NCI-H187 (cell line): ENCODE data around the gene ACAN.

Experiments
- DNase-seq, 2 experiments: peaks; one replicate each; lab custom pipeline; 2025; lab: John Stamatoyannopoulos, UW

ACAN gene

DNA sequence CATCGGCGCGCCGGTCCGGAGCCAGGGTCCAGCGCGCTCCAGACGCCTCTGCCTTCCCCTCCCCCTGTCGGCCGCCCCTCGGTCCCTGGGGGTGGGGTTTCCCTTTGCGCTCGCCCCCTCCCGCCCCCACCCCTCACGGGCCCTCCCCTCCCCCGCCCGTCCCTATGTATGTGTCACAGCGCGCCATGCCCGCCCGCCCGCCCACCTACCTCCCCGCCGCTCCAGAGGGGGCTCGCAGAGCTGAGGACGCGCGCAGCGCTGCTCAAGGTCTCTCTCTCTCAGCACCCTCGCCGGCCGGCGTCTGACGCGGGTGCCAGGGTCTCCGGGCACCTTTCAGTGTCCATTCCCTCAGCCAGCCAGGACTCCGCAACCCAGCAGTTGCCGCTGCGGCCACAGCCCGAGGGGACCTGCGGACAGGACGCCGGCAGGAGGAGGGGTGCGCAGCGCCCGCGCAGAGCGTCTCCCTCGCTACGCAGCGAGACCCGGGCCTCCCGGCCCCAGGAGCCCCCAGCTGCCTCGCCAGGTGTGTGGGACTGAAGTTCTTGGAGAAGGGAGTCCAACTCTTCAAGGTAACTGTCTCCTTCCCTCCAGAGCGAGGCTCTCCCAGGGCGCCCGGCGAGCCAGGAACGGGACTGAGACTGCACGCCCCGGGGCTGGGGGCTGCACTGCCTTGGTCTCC lies at the start of gene ACAN:
TSS of gene ACAN (plus strand) at position 196 of the 679 bp plus-strand sequence. CDS start 32,771 bp downstream, outside the sequence.
- no peak for DNase-seq

DNA sequence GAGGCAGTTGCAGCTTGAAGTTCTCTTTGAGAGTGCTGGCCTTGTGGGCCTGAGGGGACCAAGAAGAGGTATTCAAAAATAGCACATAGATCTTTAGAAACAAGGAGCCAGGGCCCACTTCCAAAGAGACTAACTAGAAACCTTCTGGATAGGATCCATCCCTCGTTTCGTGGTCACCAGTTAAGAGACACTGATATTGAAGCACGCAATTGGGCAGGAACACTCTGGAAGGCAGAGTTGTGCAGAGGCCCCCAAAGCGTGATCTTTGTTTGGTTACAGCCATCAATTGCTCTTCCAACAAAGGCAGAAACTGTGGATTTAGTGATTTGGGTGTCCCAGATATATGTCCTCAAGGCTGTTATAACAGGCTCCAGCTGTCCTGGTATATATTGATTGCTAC lies 46.7 kb upstream of the ACAN start:
- DNase-seq = no peak

- no peak for DNase-seq
These were observed 46.3 kb upstream of the ACAN start for GRCh38 chr15:88756921-88757320.

GRCh38 chr15:88759872-88760271 lies 43.4 kb upstream of the ACAN start:
- DNase-seq = no peak

- no peak for DNase-seq
These were observed 38.8 kb upstream of the ACAN start for GRCh38 chr15:88764448-88764847.

DNA sequence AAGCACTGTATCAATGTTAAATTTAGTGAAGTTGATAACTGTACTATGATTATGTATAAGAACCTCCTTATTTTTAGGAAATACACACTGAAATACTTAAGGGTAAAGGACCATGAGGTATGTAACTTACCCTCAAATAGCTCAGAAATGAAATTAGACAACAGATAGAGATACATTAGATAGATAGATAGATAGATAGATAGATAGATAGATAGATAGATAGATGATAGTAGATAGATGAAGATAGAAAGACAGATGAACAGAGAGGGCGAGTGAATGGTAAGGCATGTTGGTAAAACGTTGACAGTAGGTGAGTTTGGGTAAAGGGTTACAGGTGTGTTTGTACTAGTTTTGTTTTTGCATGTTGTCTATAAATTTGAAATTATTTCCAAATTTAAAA lies 38.0 kb upstream of the ACAN start:
- no peak for DNase-seq

DNA sequence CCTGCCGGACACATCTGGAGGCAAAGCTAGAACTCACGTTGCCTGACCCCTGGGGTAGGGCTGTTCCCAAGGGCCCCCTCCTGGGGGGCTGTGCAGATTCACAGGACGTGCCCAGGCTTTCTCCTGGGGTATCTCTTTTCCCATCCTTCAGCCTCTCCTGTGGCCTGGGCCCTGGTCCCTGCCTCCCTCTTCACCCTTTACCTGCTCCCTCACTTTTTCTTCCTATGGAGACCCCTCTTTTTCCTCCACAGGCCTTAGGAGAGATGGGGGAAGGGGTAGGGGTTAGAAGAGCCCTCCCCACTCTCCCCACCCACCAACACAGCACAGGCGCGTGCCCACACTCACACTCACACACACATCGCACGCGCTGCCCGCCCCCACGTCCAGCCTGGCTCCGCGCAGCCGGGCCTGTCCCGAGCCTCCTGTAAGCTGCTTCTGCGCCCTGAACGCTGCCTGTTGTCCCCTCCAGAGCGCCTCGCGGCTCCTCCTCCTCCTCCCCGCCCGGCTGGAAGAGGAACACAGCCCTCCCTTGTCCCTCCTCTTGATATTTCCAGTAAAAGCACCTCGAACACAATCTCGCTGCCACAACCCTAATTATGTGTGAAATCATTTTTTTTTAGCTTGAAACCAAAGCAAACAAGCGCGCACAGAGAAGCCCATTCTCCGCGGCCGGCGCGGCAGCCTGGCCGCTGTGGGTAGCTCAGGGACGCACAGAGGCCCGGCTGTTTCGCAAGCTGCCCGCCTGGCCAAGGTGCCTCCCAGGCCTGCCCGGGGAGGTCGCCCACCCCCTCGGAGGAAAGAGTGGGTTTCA lies 33.9 kb upstream of the ACAN start:
- no peak for DNase-seq

DNA sequence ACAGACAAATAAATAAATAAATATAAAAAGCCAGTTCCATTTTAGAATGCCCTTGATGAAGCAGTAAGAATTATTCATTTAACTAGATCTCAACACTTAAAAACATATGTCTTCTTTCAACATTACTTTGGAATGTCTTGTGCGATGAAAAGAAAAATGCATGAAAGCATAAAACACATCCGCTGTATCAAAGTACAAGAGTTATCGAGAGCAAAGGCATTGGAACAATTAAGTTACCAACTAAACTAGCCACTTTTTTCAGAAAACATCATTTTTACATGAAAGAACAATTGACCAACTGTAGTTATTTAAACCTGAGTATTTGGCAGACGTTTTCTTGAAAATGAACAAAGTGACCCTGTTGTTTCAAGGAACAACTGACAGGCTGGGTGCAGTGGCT lies 27.5 kb upstream of the ACAN start:
- no peak for DNase-seq

GRCh38 chr15:88776646-88777045 lies 26.6 kb upstream of the ACAN start:
- DNase-seq = no peak

GRCh38 chr15:88779944-88780343 lies 23.3 kb upstream of the ACAN start:
- no peak for DNase-seq

DNA sequence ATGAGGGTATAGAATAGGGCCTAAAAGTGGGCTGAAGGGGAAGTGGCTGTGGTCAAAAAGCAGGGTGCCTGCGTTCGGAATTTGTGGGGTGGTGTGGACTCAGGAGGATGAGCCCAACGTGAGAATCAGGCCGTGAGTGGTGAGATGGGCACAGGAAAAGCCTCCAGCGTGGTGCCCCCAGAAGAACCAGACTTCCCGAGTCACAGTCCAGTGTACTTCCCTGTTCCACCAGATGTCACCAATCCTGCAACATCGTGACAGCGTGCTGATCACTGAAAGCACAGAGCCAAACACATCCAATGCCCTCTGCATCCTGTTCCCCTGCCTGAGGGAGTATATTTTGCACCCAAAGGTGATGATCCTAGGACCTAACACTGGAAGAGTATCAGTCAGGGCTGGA lies 20.8 kb upstream of the ACAN start:
- no peak for DNase-seq

GRCh38 chr15:88785217-88785616 lies 18.0 kb upstream of the ACAN start:
- DNase-seq = no peak

DNA sequence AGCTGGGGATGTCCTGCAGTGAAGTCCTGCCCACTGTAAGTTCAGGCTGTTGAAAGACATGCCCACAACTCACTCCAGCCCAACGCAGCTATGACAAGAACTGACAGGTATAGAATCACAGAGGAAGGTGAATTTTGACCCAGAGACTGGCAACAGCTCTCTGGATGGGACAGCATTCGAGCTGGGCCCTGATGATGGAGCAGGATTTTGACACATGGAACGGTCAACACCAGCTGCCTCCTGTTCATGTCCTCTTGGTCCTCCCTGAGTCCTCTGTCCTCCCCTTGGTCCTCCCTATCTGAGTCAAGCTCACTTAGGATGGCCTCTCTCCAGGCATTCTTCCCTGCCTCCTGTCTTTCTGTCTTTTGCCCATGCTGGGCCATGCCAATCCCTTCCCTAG lies 15.2 kb upstream of the ACAN start:
- no peak for DNase-seq

DNA sequence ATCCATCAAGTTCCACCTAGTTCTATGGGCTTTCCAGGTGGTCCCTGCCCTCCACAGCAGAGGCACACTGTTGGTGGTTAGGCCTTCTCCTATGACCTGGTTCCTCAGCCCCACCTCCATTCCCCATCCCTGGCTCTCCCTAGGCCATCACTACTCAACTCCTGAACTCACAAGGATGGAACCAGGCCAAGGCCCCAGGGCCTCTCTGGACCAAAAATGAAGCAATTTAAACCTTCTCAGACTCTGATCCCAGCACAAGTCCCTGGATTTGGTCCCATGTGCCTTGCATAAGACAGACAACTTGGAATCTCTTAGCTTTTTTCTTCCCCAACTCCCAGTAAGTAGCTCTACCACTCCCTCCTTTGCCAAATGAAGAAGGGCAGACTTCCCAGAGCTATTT lies 14.4 kb upstream of the ACAN start:
- no peak for DNase-seq

- no peak for DNase-seq
These were observed 12.8 kb upstream of the ACAN start for GRCh38 chr15:88790486-88790885.

DNA sequence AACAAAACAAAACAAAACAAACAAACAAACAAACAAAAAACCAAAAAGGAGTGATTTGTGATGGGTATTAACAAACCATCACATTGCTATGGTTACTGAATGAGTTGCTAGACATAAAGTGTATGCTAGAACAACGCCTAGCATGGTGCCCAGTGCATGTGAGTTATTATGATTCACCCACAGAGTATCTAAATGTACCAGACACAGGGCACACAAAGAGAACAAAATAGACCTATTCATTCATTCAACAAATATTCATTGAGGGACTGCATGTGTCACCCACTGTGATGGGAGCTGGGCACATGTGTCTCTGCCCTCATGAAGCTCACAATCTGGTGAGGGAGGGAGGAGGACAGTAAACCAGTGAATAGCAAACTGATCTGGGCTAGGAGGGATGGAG lies 11.6 kb upstream of the ACAN start:
- no peak for DNase-seq

DNA sequence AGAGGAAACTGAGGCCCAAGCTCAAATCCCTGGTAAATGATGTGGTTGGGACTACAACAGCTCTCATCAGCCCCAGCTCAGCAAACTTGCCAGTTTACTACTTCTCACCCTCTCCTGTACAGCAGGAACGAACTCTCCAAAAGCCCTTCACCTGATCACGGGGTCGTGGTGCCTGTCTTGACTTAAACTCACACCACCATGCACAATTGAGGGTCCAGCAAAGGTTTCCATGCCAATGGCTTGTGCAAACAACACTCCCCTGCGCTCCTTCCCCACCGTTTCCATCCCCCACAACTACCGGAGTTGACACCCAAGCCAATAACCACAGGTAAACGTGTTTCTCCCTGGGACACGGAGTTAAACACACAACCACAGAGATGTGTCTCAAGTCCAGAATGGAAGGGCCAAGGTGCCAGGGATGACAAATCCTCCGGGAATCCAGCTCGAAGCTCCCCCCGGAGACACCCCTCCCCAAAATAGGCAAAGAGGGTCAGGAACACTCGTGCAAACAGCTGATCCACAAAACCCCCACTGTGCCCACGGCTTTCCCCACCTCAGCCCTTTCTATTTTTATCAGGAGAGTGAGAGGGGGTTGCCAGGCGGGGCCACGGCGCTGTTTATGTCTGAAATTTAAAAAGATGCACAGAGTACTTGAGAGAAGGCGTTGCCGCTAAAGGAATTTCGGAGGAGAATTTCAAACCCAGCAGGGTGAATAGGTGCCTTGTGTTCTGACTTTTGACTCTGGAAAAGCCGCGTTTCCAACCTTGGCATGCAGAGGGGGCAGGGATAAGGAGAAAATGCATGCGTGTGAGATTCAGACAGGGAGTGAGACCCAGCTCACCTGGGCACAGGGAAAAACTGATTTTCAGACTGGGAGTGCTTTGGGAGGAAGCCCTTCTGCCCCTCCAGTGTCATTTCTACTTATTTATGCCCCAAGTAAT lies 10.6 kb upstream of the ACAN start:
- no peak for DNase-seq

DNA sequence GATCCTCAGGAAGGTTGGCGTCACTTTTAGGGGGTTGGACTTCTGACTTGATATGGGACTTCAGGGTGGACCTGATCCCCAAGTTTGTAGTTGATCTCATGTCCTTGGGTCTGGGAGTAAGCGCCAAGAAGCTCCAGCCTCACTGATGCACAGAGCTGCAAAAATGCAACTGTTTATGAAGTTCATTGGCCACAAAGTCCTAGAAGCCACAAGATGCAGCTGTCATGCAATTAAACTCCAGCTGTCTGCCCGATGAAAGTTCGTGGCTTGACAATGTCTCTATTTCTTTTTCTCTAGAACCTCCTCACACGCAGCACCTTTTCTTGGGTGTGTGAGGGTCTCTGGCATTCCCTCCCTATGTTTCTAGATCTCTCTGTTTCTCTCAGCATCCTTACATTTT lies 9.2 kb upstream of the ACAN start:
- no peak for DNase-seq

- no peak for DNase-seq
These were observed 5.4 kb upstream of the ACAN start for GRCh38 chr15:88797663-88798339.

DNA sequence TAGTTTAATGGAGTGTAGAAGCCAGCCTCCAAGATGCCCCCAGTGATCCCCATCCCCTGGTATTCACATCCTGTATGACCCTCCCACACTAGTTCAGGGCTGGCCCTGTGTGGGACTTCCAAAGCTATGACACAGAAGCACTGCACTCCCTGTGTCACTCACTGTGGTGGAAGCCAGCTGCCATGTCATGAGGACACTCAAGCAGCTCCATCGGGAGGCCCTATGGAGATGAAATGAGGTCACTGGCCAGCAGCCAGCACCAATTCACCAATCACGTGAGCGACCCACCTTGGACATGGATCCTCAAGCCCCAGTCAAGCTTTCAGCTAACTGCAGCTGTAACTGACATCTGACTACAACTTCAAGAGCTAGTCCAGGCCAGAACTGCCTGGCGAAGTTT lies 3.9 kb upstream of the ACAN start:
- DNase-seq = no peak

GRCh38 chr15:88800026-88800425 lies 3.2 kb upstream of the ACAN start:
- DNase-seq = no peak

- DNase-seq = no peak
These were observed 2.5 kb upstream of the ACAN start for GRCh38 chr15:88800738-88801137.
